ENCODE results near the gene HPCAL1.
"Not testable (repeated sequence)": the region's sequence is repeated elsewhere in the genome, so short reads cannot be mapped to it uniquely, and the experiment has no call there.

The HPCAL1 gene

DNA sequence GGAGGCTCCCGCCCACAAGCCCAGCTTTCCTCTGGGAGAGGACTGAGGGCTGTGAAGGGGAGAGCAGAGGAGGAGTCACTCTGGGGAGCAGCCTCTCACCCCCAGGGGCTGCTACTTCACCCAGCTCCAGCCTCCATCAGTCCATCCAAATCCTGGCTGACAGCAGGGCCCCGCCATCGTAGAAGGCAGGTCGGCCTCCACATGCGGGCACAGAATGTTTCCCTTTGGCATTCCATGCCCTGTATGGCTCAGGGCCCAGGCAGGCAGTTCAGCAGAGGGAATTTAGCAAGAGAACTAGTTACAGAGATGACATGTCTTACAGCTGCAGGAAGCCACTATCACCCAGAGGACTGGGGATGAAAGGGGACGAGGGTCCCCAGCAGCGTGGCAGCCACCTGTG, 151.8 kb downstream of the HPCAL1 start:
- no peak for DNase-seq (ENCODE audit: extremely low spot score)
- TF ChIP-seq, protein P1, sequence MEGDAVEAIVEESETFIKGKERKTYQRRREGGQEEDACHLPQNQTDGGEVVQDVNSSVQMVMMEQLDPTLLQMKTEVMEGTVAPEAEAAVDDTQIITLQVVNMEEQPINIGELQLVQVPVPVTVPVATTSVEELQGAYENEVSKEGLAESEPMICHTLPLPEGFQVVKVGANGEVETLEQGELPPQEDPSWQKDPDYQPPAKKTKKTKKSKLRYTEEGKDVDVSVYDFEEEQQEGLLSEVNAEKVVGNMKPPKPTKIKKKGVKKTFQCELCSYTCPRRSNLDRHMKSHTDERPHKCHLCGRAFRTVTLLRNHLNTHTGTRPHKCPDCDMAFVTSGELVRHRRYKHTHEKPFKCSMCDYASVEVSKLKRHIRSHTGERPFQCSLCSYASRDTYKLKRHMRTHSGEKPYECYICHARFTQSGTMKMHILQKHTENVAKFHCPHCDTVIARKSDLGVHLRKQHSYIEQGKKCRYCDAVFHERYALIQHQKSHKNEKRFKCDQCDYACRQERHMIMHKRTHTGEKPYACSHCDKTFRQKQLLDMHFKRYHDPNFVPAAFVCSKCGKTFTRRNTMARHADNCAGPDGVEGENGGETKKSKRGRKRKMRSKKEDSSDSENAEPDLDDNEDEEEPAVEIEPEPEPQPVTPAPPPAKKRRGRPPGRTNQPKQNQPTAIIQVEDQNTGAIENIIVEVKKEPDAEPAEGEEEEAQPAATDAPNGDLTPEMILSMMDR (IDR thresholded peaks at IDR 0.05; ENCODE audit: control extremely low read depth, extremely low read depth, low read depth, missing control alignments) = no peak
- ChIA-PET CTCF (interaction anchor here (1.1 kb wide), 1 partner anchor 20 kb away, joined by 5 read pairs; no protein-coding TSS in a partner anchor), POLR2A (no interaction called here)

DNA sequence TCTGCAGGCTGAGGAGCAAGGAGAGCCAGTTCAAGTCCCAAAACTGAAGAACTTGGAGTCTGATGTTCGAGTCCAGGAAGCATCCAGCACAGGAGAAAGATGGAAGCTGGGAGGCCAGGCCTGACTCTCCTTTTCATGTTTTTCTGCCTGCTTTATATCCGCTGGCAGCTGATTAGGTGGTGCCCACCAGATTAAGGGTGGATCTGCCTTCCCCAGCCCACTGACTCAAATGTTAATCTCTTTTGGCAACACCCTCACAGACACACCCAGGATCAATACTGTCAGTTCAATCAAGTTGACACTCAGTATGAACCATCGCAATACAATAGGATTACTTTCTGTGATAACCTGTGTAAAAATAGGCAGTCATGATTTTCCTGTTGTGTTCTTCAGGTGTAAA, 154.5 kb downstream of the HPCAL1 start:
- DNase-seq (ENCODE audit: extremely low spot score); CTCF ChIA-PET; POLR2A ChIA-PET: not testable (repeated sequence)

- no peak for DNase-seq (ENCODE audit: extremely low spot score)
- TF ChIP-seq, protein P1 (IDR thresholded peaks at IDR 0.05; ENCODE audit: control extremely low read depth, extremely low read depth, low read depth, missing control alignments) = no peak
- POLR2A ChIA-PET = no interaction called here
- CTCF ChIA-PET = no interaction called here
Measured at GRCh38 chr2:10457846-10458598, 155.3 kb downstream of the HPCAL1 start.

DNA sequence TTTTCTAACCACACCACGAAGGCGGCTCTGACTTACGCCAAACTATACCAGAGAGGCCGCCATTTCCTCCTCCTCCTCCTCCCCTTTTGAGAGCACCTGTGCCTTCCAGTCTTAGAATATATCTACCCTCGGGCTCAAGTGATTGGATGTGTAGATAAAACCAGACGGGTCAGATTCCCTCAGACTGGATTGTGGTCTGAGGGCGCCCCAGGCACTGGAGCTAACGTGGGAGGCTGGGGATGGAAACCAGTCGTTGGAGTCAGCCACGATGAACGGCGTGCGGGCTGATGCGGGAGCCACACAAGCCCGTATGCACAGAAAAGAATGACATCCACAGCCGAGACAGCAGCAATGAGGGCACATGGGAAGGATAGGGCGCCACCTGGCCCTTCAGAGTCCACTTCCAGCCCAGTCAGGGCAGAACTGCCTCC, 157.7 kb downstream of the HPCAL1 start:
- TF ChIP-seq, protein P1 (IDR thresholded peaks at IDR 0.05; ENCODE audit: control extremely low read depth, extremely low read depth, low read depth, missing control alignments) = no peak
- ChIA-PET CTCF (interaction anchor here (0.9 to 1.7 kb wide), 3 partner anchors 11 to 25 kb away, joined by 3 read pairs; no protein-coding TSS in a partner anchor), POLR2A (no interaction called here)
- no peak for DNase-seq (ENCODE audit: extremely low spot score)

GRCh38 chr2:10462178-10463083, 159.7 kb downstream of the HPCAL1 start:
- ChIA-PET CTCF (interaction anchor here (0.7 to 1.0 kb wide), 3 partner anchors 10 to 53 kb away, joined by 3 to 5 read pairs (median 3); no protein-coding TSS in a partner anchor), POLR2A (interaction anchor here (0.7 kb wide), 1 partner anchor 208 kb away, joined by 3 read pairs; no protein-coding TSS in a partner anchor)
- DNase-seq (ENCODE audit: extremely low spot score) = no peak
- TF ChIP-seq, protein P1 (IDR thresholded peaks at IDR 0.05; ENCODE audit: control extremely low read depth, extremely low read depth, low read depth, missing control alignments) = no peak

DNA sequence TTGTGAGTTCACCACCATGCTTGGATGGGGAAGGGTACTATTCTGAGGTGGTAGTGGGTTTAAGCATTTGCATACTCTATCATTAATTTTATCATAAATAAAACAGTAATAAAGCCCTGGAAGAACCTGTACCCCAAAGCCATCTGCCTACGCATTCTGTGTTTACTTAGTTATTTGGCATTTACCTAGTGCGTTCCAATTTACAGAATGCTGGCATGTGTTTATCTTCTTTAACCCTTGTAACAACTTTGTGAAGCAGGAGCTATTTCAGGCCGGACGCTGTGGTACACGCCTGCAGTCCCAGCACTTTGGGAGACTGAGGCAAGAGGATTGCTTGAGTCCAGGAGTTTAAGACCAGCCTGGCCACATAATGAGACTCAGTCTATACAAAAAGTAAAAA, 163.2 kb downstream of the HPCAL1 start:
- ChIA-PET POLR2A (no interaction called here), CTCF (interaction anchor here (0.8 kb wide), 1 partner anchor 393 kb away, joined by 3 read pairs; no protein-coding TSS in a partner anchor)
- no peak for DNase-seq (ENCODE audit: extremely low spot score)
- TF ChIP-seq, protein P1 (IDR thresholded peaks at IDR 0.05; ENCODE audit: control extremely low read depth, extremely low read depth, low read depth, missing control alignments) = no peak

Measured in GM10248 (cell line).